ENCODE data around the gene HPN. TPM values are rescaled to one million over a fixed set of nuclear protein-coding genes. Genes with fewer than 3 reads are reported as not detected.

The HPN gene
- total RNA-seq, 1 donor from 2014 or later = 2.3 TPM

DNA sequence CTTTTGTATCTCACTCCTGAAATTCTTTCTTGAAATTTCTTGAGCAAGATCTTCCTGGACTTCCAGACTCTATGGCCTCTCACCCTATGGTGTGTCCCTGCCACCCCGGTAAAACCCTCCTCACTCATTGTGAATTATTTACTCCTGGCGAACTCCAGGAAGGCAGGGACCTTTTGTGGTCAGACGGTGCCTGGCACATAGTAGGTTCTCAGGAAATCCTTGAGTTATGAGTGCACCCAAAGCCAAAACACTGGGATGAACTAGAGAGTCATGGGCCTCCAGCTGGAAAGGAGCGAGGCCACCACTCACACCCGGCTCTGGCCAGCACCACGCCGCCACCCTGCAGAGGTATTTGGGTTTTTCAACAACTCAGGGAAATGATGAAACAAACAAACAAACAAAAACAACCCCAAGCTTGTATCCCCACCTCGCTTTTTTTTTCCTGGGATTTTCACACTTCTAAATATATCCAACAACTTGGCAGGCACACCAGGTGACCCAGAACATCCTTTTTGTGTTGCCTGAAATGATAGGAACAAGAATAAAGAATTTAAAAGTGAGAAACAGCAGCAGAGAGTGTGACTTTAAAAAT is 11.2 kb downstream of the HPN start:
- peaks cover 17% of the 10 kb centered on the region for H3K27me3 ChIP-seq (ENCODE audit: control insufficient read depth, insufficient read depth, low read length)
- no peak overlapping the region for H3K4me3 ChIP-seq (ENCODE audit: low read depth, low read length)
- TF ChIP-seq, protein P1, sequence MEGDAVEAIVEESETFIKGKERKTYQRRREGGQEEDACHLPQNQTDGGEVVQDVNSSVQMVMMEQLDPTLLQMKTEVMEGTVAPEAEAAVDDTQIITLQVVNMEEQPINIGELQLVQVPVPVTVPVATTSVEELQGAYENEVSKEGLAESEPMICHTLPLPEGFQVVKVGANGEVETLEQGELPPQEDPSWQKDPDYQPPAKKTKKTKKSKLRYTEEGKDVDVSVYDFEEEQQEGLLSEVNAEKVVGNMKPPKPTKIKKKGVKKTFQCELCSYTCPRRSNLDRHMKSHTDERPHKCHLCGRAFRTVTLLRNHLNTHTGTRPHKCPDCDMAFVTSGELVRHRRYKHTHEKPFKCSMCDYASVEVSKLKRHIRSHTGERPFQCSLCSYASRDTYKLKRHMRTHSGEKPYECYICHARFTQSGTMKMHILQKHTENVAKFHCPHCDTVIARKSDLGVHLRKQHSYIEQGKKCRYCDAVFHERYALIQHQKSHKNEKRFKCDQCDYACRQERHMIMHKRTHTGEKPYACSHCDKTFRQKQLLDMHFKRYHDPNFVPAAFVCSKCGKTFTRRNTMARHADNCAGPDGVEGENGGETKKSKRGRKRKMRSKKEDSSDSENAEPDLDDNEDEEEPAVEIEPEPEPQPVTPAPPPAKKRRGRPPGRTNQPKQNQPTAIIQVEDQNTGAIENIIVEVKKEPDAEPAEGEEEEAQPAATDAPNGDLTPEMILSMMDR (IDR thresholded peaks at IDR 0.05; ENCODE audit: insufficient read depth, low read length, poor library complexity, severe bottlenecking) = no peak
- no peaks in the 10 kb centered on the region for H3K36me3 ChIP-seq (ENCODE audit: control insufficient read depth, insufficient read depth, low read length)
- DNase-seq (ENCODE audit: low read depth) = no peak

DNA sequence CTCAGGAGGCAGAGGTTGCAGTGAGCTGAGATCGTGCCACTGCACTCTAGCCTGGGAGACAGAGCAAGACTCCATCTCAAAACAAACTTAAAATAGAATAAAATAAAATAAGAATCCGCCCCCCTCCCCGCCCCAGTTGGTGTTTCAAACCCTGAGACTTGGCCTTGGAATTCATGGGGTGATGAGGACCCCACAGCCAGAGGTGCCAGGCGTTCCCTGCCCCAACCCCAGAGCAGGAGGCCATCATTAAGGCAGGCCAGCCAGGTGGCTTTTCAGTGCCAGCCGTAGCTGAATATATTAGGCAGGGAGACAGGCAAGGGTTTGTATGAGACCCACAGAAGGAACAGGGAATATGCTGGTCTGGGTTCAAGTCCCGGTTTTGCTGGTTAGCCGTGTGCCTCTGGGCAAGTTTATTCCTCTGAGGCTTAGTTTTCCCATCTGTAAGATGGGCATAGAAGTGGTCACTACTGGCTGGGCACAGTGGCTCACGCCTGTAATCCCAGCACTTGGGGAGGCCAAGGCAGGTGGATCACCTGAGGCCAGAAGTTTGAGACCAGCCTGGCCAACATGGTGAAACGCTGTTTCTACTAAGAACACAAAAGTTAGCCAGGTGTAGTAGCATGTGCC is 12.3 kb downstream of the HPN start:
- no peak for DNase-seq (ENCODE audit: low read depth)

DNA sequence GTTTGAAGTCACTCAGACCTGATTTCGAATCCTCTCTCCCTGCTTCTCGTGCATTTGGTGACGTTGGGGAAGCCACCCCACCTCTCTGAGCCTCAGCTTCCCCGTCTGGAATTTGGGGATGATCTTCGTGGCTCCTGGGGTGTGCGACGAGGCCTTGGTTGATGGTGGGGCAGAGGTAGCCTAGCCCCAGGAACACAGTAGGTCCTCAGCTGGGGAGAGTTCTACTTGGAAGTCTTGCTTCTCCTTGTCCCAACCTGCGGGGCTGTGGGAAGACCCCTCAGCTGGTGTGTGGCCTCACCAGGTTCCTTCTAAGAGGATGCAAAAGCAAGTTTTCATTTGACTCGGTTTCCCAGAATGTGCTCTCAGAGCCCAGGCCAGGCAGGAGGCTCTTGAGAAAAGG is 13.1 kb downstream of the HPN start:
- Histone ChIP-seq H3K36me3 (ENCODE audit: control insufficient read depth, insufficient read depth, low read length) (no peaks in the 10 kb centered on the region), H3K4me3 (ENCODE audit: low read depth, low read length) (no peak overlapping the region), H3K27me3 (ENCODE audit: control insufficient read depth, insufficient read depth, low read length) (peaks cover 10% of the 10 kb centered on the region)
- TF ChIP-seq, protein P1 (IDR thresholded peaks at IDR 0.05; ENCODE audit: insufficient read depth, low read length, poor library complexity, severe bottlenecking) = no peak
- DNase-seq (ENCODE audit: low read depth) = no peak

More for the DNA sequence above, 12.3 kb downstream of the HPN start:
- H3K36me3 ChIP-seq (ENCODE audit: control insufficient read depth, insufficient read depth, low read length) = no peaks in the 10 kb centered on the region
- no peak overlapping the region for H3K4me3 ChIP-seq (ENCODE audit: low read depth, low read length)
- H3K27me3 ChIP-seq (ENCODE audit: control insufficient read depth, insufficient read depth, low read length) = peaks cover 15% of the 10 kb centered on the region
- TF ChIP-seq, protein P1 (IDR thresholded peaks at IDR 0.05; ENCODE audit: insufficient read depth, low read length, poor library complexity, severe bottlenecking) = no peak

DNA sequence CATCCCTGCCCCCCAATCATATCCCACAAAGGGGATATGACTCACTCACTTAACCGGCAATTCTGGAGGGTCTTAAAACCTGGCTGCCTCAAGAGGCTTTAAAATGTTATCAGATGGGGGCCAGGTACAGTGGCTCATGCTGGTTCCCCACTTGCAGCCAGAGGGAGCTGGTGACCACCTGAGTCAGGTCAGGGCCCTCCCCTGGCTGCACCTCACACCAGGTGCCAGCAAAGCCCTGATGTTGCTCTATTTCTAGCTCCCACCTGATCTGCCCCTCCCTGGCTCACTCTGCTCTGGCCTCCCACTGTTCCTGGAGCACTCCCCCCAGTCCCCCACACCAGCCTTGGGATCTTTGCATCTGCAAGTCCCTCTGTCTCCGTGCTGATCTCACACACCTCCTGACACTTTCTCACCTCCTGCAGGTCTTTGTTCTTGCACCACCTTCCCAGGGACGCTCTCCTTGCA is 14.2 kb downstream of the HPN start:
- Histone ChIP-seq H3K36me3 (ENCODE audit: control insufficient read depth, insufficient read depth, low read length) (no peaks in the 10 kb centered on the region), H3K27me3 (ENCODE audit: control insufficient read depth, insufficient read depth, low read length) (peaks cover 10% of the 10 kb centered on the region), H3K4me3 (ENCODE audit: low read depth, low read length) (no peak overlapping the region)
- no peak for DNase-seq (ENCODE audit: low read depth)
- TF ChIP-seq, protein P1 (IDR thresholded peaks at IDR 0.05; ENCODE audit: insufficient read depth, low read length, poor library complexity, severe bottlenecking) = peak; percentile 53

DNA sequence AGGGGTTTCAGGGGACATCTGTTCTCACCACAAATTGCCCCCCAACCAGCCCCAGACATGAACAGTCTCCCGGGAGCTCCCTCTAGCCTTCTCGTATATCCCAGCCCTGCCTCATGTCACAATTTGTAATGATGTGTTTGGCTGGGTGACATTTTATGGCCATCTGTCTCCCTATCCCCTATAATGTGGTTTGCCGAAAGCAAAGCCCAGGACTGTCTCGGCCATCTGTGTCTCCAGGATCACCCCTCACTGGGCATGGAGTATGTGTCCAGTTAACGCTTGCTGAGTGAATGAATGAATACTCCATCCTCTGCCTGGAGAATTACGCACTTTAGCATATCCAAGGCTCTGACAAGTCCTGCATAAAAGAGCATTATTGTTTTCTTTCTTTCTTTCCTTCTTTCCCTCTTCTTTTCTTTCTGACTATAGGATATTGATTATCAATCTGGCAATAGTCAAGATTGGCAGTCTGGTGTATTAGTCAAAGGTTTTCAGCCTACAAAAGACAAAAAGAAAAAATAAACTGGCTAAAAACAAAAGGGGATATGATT is 15.1 kb downstream of the HPN start:
- DNase-seq (ENCODE audit: low read depth) = no peak
- no peak overlapping the region for H3K4me3 ChIP-seq (ENCODE audit: low read depth, low read length)
- H3K36me3 ChIP-seq (ENCODE audit: control insufficient read depth, insufficient read depth, low read length) = no peaks in the 10 kb centered on the region
- peaks cover 10% of the 10 kb centered on the region for H3K27me3 ChIP-seq (ENCODE audit: control insufficient read depth, insufficient read depth, low read length)
- TF ChIP-seq, protein P1 (IDR thresholded peaks at IDR 0.05; ENCODE audit: insufficient read depth, low read length, poor library complexity, severe bottlenecking) = no peak

Data from kidney epithelial cell (primary cell).